ENCODE data around the gene TRIM71.

TRIM71 gene

GRCh38 chr3:32835049-32835371 is 17.2 kb downstream of the TRIM71 start:
- no peak for TF ChIP-seq EZH2 (IDR thresholded peaks at IDR 0.05; ENCODE audit: borderline replicate concordance, low read length)
- TF ChIP-seq CTCF (IDR thresholded peaks at IDR 0.05; ENCODE audit: low read length) = no peak
- Histone ChIP-seq H3K9me3 (ENCODE audit: low read length) (no peaks in the 10 kb centered on the region), H3K27ac (ENCODE audit: low read depth, low read length, poor library complexity, severe bottlenecking) (no peak overlapping the region)

DNA sequence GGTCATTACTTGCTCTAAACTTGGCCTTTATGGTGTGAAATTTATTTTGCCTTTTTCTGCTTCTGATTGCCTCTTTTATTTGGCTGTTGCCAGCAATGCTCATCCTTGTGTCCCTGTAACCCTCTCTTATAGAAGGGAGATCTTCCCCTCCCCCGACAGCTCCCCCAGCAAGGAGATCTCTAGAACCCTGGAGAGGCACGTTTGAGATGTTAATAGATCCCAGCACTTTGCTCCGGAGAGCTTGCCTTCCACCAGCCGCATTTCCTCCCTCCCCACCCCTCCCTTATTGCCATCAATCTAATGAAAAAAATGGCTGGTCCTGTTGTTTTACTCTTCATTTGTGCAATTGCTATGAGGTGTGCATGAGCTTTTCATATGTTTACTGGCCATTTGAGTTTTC is 18.2 kb downstream of the TRIM71 start:
- no peaks in the 10 kb centered on the region for H3K27me3 ChIP-seq (ENCODE audit: insufficient read depth, low read length)
- no peak for TF ChIP-seq EZH2 (IDR thresholded peaks at IDR 0.05; ENCODE audit: borderline replicate concordance, low read length)
- TF ChIP-seq CTCF (IDR thresholded peaks at IDR 0.05; ENCODE audit: low read length) = no peak
- no peak overlapping the region for H2AFZ ChIP-seq (ENCODE audit: low read length)
- H3K27ac ChIP-seq (ENCODE audit: low read depth, low read length, poor library complexity, severe bottlenecking) = no peak overlapping the region
- no peaks in the 10 kb centered on the region for H3K36me3 ChIP-seq (ENCODE audit: insufficient read depth, low read length)
- no peaks in the 10 kb centered on the region for H3K79me2 ChIP-seq (ENCODE audit: insufficient read depth, low read length)
- no peaks in the 10 kb centered on the region for H3F3A ChIP-seq (ENCODE audit: insufficient read depth, low read length)
- H4K20me1 ChIP-seq (ENCODE audit: insufficient read depth, low read length) = no peaks in the 10 kb centered on the region
- H3K4me1 ChIP-seq (ENCODE audit: insufficient read depth, low read length, severe bottlenecking) = no peaks in the 10 kb centered on the region
- H3K4me2 ChIP-seq (ENCODE audit: low read length) = no peak overlapping the region
- H3K9me3 ChIP-seq (ENCODE audit: low read length) = no peaks in the 10 kb centered on the region
- no peak overlapping the region for H3K4me3 ChIP-seq (ENCODE audit: low read depth, low read length, poor library complexity, severe bottlenecking)
- no peak overlapping the region for H3K9ac ChIP-seq (ENCODE audit: low read length)
- H3K9me2 ChIP-seq (ENCODE audit: low read depth, low read length) = no peaks in the 10 kb centered on the region

More at GRCh38 chr3:32835049-32835371, 17.2 kb downstream of the TRIM71 start:
- no peaks in the 10 kb centered on the region for H4K20me1 ChIP-seq (ENCODE audit: insufficient read depth, low read length)
- no peaks in the 10 kb centered on the region for H3K4me1 ChIP-seq (ENCODE audit: insufficient read depth, low read length, severe bottlenecking)
- no peak overlapping the region for H3K4me2 ChIP-seq (ENCODE audit: low read length)
- no peak overlapping the region for H2AFZ ChIP-seq (ENCODE audit: low read length)
- no peaks in the 10 kb centered on the region for H3K36me3 ChIP-seq (ENCODE audit: insufficient read depth, low read length)
- no peak overlapping the region for H3K9ac ChIP-seq (ENCODE audit: low read length)
- no peaks in the 10 kb centered on the region for H3K27me3 ChIP-seq (ENCODE audit: insufficient read depth, low read length)
- H3K79me2 ChIP-seq (ENCODE audit: insufficient read depth, low read length) = no peaks in the 10 kb centered on the region
- no peak overlapping the region for H3K4me3 ChIP-seq (ENCODE audit: low read depth, low read length, poor library complexity, severe bottlenecking)
- H3K9me2 ChIP-seq (ENCODE audit: low read depth, low read length) = no peaks in the 10 kb centered on the region
- no peaks in the 10 kb centered on the region for H3F3A ChIP-seq (ENCODE audit: insufficient read depth, low read length)

DNA sequence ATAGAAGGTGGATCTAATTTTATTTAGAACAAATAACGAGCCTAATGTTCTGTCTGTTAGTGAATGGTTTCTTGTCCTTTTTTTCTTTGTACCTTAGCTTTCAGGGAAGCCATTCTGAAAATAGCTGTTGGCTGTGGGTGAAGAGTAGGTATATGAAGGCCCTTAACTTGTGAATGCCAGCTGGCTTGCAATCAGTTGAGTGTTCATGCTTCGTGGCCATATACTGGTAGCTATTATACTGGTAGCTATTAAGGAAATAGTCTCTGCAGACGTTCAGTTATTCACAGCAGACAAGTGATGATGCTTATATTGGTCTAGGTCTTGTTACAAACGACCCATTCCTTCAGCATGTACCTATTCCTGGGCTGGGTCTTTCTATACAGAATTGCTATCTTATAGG is 18.8 kb downstream of the TRIM71 start:
- Histone ChIP-seq H4K20me1 (ENCODE audit: insufficient read depth, low read length) (no peaks in the 10 kb centered on the region), H3K27ac (ENCODE audit: low read depth, low read length, poor library complexity, severe bottlenecking) (no peak overlapping the region), H3K9me2 (ENCODE audit: low read depth, low read length) (no peaks in the 10 kb centered on the region), H3K79me2 (ENCODE audit: insufficient read depth, low read length) (no peaks in the 10 kb centered on the region), H3F3A (ENCODE audit: insufficient read depth, low read length) (no peaks in the 10 kb centered on the region), H3K9ac (ENCODE audit: low read length) (no peak overlapping the region), H2AFZ (ENCODE audit: low read length) (no peak overlapping the region), H3K36me3 (ENCODE audit: insufficient read depth, low read length) (no peaks in the 10 kb centered on the region), H3K4me1 (ENCODE audit: insufficient read depth, low read length, severe bottlenecking) (no peaks in the 10 kb centered on the region), H3K9me3 (ENCODE audit: low read length) (no peaks in the 10 kb centered on the region), H3K27me3 (ENCODE audit: insufficient read depth, low read length) (no peaks in the 10 kb centered on the region), H3K4me2 (ENCODE audit: low read length) (no peak overlapping the region), H3K4me3 (ENCODE audit: low read depth, low read length, poor library complexity, severe bottlenecking) (no peak overlapping the region)
- no peak for TF ChIP-seq EZH2 (IDR thresholded peaks at IDR 0.05; ENCODE audit: borderline replicate concordance, low read length)
- TF ChIP-seq CTCF (IDR thresholded peaks at IDR 0.05; ENCODE audit: low read length) = no peak
